Lower leg skin (tissue), 3 donors: ENCODE data around the gene C3orf18.

Experiments
- CTCF ChIP-seq, 3 donors: fragments of 450-650 bp; IDR thresholded peaks; one replicate each; pipeline ENCODE4 v1.5.1; 2016; ENCODE audit warnings: antibody characterized with exemption in 3 of 3, mild to moderate bottlenecking in 3 of 3, moderate library complexity in 2 of 3
- POLR2A ChIP-seq, 2 donors: fragments of 450-650 bp; IDR thresholded peaks; one replicate each; pipeline ENCODE4 v1.6.1; 2016 to 2017; ENCODE audit warnings: antibody characterized with exemption in 2 of 2, mild to moderate bottlenecking in 1 of 2, moderate library complexity in 1 of 2

- TF ChIP-seq CTCF (IDR thresholded peaks at IDR 0.05), result no peak
- no peak for TF ChIP-seq POLR2A (IDR thresholded peaks at IDR 0.05)
These were observed 39.0 kb upstream of the C3orf18 start for GRCh38 chr3:50606596-50606995.
